Glomerular visceral epithelial cell (primary cell): Measurements from ENCODE around the gene RPS3A.
"Not testable (repeated sequence)": the region's sequence is repeated elsewhere in the genome, so short reads cannot be mapped to it uniquely, and the experiment has no call there.

Experiments used
- DNase-seq: peaks from one replicate; pipeline ENCODE4 v3.0.0-alpha.2; 2016; ENCODE audit errors: extremely low spot score

Gene RPS3A

DNA sequence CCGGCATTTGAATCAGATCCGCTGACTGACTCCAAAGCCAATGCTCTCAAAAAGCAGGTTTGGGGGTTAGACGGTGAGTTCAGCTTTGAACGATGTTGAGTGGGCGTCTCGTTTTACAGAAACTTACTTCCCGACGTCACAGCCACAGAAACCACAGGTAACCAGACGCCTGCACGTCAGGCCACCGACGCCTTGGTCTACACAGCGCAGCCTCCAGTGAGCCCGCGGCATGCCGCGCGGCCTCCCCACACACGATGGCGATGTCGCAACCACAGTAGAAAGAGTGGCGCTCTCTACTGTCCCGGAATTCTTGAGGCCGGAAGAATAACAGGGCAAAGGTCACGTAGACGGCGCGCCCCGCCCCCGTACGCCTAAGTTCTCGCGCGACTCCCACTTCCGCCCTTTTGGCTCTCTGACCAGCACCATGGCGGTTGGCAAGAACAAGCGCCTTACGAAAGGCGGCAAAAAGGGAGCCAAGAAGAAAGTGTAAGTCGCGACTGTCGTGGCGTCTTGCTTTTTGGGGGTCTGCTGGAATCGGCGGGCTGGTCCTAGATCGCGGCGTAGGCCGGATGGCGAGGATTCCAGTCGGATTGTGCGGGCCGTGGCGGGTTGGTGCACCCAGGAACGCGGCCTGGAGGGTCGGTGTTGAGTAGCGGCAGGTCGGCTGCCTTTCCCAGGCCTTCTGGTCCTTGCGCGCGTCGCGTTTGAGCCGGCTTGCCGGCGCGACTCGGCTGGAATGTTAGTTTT, at the start of gene RPS3A:
Gene RPS3A, plus strand, starts transcription at position 400 of the 747 bp plus-strand sequence. Its CDS starts 25 bp downstream, at position 425.
- DNase-seq: peak; percentile 98

- no peak for DNase-seq
These were observed 46.6 kb upstream of the RPS3A start for GRCh38 chr4:151052785-151053184.

GRCh38 chr4:151055539-151055938, 43.9 kb upstream of the RPS3A start:
- DNase-seq: no peak

DNA sequence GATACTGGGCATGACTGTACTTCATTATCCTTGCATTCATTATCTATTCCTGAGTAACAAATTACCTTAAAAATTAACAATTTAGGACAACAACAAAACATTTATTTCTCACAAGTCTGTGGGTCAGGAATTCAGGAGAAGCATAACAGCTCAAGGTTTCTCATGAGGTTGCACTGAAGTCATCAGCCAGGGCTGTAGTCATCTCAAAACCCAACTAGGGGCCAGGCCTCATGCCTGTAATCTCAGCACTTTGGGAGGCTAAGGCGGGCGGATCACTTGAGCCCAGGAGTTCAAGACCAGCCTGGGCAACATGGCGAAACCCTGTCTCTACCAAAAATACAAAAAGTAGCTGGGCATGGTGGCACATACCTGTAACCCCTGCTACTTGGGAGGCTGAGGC, 36.3 kb upstream of the RPS3A start:
- DNase-seq: not testable (repeated sequence)

DNA sequence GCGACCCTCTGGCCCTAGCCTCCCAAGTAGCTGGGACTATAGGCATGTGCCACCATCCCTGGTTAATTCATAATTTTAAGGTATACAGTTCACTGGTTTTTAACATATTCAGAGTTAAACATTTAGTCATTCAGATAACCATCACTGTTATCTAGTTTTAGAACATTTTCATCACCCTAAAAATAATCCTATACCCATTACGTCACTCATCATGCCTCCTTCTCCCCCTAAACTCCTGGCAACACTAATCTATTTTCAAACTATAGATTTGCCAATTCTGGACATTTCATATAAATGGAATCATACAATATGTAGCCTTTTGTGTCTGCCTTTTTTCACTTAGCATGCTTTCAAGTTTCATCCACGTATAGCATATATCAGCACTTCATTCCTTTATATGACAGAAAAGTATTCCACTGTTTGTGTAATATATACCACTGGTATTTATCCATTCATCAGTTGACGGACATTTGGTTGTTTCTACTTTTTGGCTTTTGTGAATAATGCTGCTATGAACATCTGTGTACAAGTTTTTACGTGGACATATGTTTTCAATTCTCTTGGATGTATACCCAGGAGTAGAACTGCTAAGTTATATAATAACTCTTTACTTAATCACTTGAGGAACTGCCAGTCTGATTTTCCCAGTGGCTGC, 32.0 kb upstream of the RPS3A start:
- no peak for DNase-seq

DNA sequence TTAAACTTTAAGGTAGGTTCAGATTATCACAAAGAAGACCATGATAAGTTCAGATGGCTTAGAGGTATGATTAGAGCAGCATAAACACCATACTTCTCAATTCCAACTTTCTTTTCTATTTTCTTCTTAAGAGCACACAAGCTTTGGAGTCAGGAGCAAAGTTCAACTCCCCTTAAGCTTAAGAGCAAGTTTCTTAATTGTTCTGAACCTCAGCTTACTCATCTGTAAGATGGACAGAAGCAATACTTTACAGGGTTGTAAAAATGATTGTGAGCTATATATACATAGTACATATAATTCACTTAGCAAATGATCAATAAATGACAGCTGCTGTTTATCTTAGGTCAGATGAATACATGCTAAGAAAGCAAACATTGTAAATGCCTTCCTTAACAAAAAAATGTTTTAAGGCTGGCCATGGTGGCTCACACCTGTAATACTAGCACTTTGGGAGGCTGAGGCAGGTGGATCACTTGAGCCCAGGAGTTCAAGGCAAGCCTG, 25.0 kb upstream of the RPS3A start:
- DNase-seq: no peak

DNA sequence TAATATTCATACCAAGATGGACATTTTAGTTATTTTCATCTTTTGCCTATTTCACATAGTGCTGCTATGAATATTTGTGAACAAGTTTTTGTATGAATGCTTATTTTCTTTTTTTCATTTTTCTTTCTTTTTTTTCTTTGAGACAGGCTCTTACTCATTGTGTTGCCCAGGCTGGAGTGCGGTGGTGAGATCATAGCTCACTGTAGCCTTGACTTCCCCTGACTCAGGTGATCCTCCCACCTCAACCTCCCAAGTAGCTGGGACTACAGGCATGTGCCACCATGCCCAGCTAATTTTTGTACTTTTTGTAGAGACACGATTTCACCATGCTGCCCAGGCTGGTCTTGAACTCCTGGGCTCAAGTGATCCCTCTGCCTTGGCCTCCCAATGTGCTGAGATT, 21.4 kb upstream of the RPS3A start:
- peak; percentile 14 for DNase-seq

- DNase-seq: no peak
These were observed 12.0 kb upstream of the RPS3A start for GRCh38 chr4:151087467-151087866.

DNA sequence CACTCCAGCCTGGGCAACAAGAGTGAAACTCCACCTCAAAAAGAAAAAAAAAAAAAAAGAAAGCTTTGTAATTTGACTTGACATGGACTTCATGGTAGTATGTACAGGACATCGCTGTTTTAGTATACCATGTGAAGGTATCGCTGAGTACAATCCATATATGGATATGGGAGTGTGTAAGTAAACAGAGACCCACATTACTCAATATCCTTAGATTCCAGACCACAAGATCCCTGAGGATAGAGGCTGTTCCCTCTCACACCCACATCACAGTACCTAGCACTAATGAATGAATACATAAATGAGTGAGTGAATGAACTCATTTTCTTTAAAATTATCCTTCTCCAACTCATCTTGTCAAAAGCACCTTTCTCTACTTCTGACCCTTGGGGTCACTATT, 8.4 kb upstream of the RPS3A start:
- DNase-seq: no peak

- no peak for DNase-seq
These were observed 6.9 kb upstream of the RPS3A start for GRCh38 chr4:151092488-151092887.

GRCh38 chr4:151093203-151093602, 6.2 kb upstream of the RPS3A start:
- DNase-seq: no peak

DNA sequence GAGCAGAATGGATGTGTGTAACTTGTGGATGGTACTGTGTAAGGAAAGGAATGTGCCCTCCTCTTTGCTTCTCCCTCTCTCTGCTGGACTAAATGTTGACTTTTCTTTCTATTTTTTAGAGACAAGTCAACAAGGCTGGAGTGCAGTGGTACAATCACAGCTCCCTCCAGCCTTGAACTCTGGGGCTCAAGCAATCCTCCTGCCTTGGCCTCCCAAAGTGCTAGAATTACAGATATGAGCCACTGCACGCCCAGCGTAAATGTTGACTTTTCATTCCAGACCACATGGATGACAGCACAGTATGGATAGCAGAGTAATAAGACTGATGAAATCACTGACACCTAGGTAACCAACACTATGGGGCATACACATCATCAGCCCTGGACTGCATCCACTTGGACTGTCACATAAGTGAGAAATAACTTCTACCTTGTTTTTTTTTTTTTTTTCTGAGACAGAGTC, 5.1 kb upstream of the RPS3A start:
- no peak for DNase-seq

GRCh38 chr4:151095142-151095541, 4.3 kb upstream of the RPS3A start:
- DNase-seq: no peak

DNA sequence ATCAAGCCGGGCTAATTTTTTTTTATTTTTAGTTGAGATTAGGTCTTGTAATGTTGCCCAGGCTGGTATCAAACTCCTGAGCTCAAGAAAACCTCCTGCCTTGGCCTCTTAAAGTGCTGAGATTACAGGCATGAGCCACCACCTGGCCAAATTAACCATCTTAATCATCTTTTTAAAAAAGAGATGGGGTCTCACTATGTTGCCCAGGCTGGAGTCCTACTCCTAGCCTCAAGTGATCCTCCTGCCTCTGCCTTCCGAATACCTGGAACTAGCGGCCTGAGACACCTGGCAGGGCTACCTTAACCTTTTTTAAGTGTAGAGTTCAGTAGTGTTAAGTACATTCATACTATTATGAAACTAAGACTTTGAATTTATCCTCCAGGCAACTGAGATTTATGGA, 1.7 kb upstream of the RPS3A start:
- no peak for DNase-seq

DNA sequence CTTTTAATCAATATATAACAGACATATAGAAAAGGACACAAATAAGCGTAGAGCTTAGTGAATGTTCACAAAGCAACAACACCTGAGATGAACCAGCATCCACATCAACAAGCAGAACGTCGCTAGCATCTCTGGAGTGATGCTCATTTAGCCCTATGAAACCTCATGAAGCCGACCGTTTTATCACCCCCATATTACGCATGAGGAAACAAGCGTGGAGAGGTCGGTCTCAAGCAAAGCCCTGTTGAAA, 524 bp upstream of the RPS3A start:
- DNase-seq: no peak

DNA sequence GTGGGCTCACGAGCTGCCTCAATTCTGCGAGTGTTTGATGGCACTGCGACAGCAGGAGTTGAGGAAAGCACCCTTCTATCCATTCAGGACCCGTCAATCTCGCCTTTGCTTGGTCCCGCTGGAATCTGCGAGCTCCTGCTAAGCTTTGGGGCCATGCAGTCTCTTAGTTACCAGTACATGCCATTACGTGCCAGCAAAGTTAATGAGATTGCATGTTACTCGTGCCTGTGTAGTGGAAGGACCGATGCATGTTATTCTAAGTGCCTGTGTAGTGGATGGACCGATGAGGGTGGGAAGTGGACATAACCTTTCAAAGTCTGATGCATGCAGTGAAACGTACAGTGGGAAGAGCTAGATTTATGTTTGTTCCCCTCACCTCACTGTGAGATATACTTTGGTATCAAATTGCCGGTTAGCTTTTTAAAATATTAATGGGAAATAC, 569 bp downstream of the RPS3A start:
- DNase-seq: peak; percentile 34

DNA sequence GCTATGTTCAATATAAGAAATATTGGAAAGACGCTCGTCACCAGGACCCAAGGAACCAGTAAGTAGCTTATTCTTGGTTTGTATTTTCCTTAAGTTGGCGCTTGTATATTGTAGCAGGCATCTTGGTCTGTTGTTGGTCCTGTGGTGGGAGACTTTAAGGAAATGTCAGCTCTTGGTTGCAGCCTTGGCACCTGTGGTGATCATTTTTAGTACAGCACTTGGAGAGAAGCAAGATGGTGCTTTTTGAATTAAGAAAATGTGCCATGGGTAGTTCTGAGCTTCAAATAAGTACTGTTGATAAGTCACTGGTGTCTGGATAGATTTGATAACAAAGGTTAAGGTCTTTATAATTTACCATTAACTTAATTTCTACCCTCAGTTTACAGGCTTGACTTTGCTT, 1.1 kb downstream of the RPS3A start:
- no peak for DNase-seq

DNA sequence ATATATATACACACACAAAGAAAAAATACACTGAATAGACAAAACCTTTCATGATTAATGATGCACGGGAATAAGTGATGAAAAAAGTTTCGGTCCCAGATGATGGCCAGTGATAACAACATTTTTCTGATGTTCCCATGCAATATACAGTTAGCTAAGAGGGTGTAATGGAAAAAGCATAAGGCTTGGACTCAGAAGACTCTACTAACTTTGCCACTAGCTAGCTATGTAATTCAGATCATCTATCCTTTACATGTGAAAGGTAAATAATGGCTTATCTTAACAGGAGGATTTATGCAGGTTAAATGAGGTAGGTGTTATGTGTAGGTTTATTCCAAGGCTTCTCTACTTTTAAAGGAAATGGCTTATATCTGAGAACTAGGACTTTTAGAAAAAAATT, 4.3 kb downstream of the RPS3A start:
- DNase-seq: no peak

- no peak for DNase-seq
These were observed 5.2 kb downstream of the RPS3A start for GRCh38 chr4:151104621-151105020.

GRCh38 chr4:151105454-151106032, 6.1 kb downstream of the RPS3A start:
- no peak for DNase-seq

GRCh38 chr4:151107063-151107462, 7.6 kb downstream of the RPS3A start:
- no peak for DNase-seq

DNA sequence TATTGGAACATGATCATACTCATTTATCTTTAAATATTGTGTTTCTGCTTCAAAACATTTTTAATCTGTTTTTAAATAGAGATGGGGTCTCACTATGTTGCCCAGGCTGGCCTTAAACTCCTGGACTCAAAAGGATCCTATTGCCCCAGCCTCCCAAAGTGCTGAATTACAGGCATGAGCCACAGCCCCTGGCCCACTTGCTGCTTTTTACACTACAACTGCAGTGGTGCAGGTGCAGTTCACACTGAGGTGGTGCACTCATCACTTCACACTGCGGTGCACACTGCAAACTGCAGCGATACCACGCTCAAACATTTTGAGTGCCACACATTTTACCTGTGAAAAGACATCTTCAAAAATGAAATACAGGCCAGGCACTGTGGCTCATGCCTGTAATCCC, 10.8 kb downstream of the RPS3A start:
- no peak for DNase-seq

GRCh38 chr4:151114338-151114737, 14.9 kb downstream of the RPS3A start:
- DNase-seq: no peak
